Measurements from ENCODE around the gene ENKD1. TPM values are rescaled to one million over a fixed set of nuclear protein-coding genes. Genes with fewer than 3 reads are reported as not detected.

Gene ENKD1
- total RNA-seq, 1 experiment from 2014 or later = 11.9 TPM

- CTCF ChIA-PET = interaction anchor here (0.6 to 10.3 kb wide), 14 partner anchors 15 to 220 kb away, joined by 3 to 137 read pairs (median 5); partner anchors contain the start of genes CENPT, GFOD2, RANBP10 and TSNAXIP1
- Mint-ChIP-seq H3K4me1 (peaks cover 11% of the 10 kb centered on the region), H3K36me3 (no peaks in the 10 kb centered on the region), H3K4me3 (no peak overlapping the region), H3K27me3 (ENCODE audit: low read depth) (peaks cover 6% of the 10 kb centered on the region), H3K9me3 (no peaks in the 10 kb centered on the region), H3K27ac (no peak overlapping the region)
- POLR2A ChIA-PET = no interaction called here
- DNase-seq (ENCODE audit: low spot score) (no peak), ATAC-seq (no peak)
- TF ChIP-seq USF1 (CRISPR knock-in tag; IDR thresholded peaks at IDR 0.05) (no peak), ELF4 (CRISPR knock-in tag; IDR thresholded peaks at IDR 0.05; ENCODE audit: low read depth) (no peak), ZNF416 (CRISPR knock-in tag; IDR thresholded peaks at IDR 0.05) (no peak), CREM (CRISPR knock-in tag; IDR thresholded peaks at IDR 0.05) (no peak), ARID4B (CRISPR knock-in tag; IDR thresholded peaks at IDR 0.05; ENCODE audit: borderline replicate concordance) (no peak)
Observed at GRCh38 chr16:67668495-67669157, 2.1 kb upstream of the ENKD1 start.

GRCh38 chr16:67667817-67668494, 1.4 kb upstream of the ENKD1 start:
- Mint-ChIP-seq H3K4me1 (peaks cover 11% of the 10 kb centered on the region), H3K36me3 (no peaks in the 10 kb centered on the region), H3K4me3 (peak overlapping the region; percentile 84; the same call in 1 of the 2 replicates), H3K9me3 (no peaks in the 10 kb centered on the region), H3K27me3 (ENCODE audit: low read depth) (peaks cover 6% of the 10 kb centered on the region), H3K27ac (no peak overlapping the region)
- ChIA-PET POLR2A (no interaction called here), CTCF (interaction anchor here (0.6 to 10.3 kb wide), 23 partner anchors 15 to 383 kb away, joined by 3 to 137 read pairs (median 4); partner anchors contain the start of genes ATP6V0D1, CARMIL2, CENPT and GFOD2)
- DNase-seq (ENCODE audit: low spot score) = peak; percentile 82
- ATAC-seq = peak; percentile 66
- TF ChIP-seq GABPB1 (CRISPR knock-in tag; IDR thresholded peaks at IDR 0.05) = peak; percentile 34; the same call in 1 of the 2 replicates
- no peak for TF ChIP-seq IRF1 (CRISPR knock-in tag; IDR thresholded peaks at IDR 0.05)

- Mint-ChIP-seq H3K4me3 (peak overlapping the region; percentile 84), H3K4me1 (peaks cover 11% of the 10 kb centered on the region), H3K27me3 (ENCODE audit: low read depth) (peaks cover 6% of the 10 kb centered on the region), H3K27ac (no peak overlapping the region), H3K36me3 (no peaks in the 10 kb centered on the region), H3K9me3 (no peaks in the 10 kb centered on the region)
- CTCF ChIA-PET = interaction anchor here (0.6 to 10.3 kb wide), 21 partner anchors 14 to 383 kb away, joined by 3 to 137 read pairs (median 4); partner anchors contain the start of genes ATP6V0D1, CARMIL2, CENPT and GFOD2
- POLR2A ChIA-PET = no interaction called here
- ATAC-seq = no peak
- DNase-seq (ENCODE audit: low spot score) = no peak
- TF ChIP-seq ZNF121 (CRISPR knock-in tag; IDR thresholded peaks at IDR 0.05) = no peak
- no peak for TF ChIP-seq JAZF1 (CRISPR knock-in tag; IDR thresholded peaks at IDR 0.05)
- no peak for TF ChIP-seq STAT6 (CRISPR knock-in tag; conservative IDR thresholded peaks at IDR 0.05; ENCODE audit: low read depth)
- TF ChIP-seq NR3C1 (CRISPR knock-in tag; conservative IDR thresholded peaks at IDR 0.05; ENCODE audit: low read depth) = no peak
- no peak for TF ChIP-seq ZNF138 (CRISPR knock-in tag; conservative IDR thresholded peaks at IDR 0.05)
- TF ChIP-seq TEAD4 (CRISPR knock-in tag; IDR thresholded peaks at IDR 0.05) = no peak
- no peak for TF ChIP-seq GABPB1 (CRISPR knock-in tag; IDR thresholded peaks at IDR 0.05)
- no peak for TF ChIP-seq ZNF232 (CRISPR knock-in tag; IDR thresholded peaks at IDR 0.05)
- TF ChIP-seq HMGXB4 (CRISPR knock-in tag; IDR thresholded peaks at IDR 0.05) = no peak; the same call in 1 of the 2 replicates
- TF ChIP-seq NFE2L1 (CRISPR knock-in tag; IDR thresholded peaks at IDR 0.05) = no peak
- TF ChIP-seq IRF2 (CRISPR knock-in tag; IDR thresholded peaks at IDR 0.05; ENCODE audit: borderline replicate concordance, low read depth) = no peak
- TF ChIP-seq FOXP1 (CRISPR knock-in tag; IDR thresholded peaks at IDR 0.05; ENCODE audit: borderline replicate concordance) = no peak
Observed at GRCh38 chr16:67667453-67667816, 885 bp upstream of the ENKD1 start.

All from WTC11 (cell line).